Measurements from ENCODE around the gene DISP1. TPM values are rescaled to one million over a fixed set of nuclear protein-coding genes. Genes with fewer than 3 reads are reported as not detected.
A peak's percentile ranks its signal among the peaks of the same experiment; 100 is the strongest.

Gene DISP1
- total RNA-seq (2021) = 4.9 and 6.9 TPM in 2 replicates
- percentile 70 among the genes with signal in this experiment for Bru-seq, nascent RNA
- percentile 74 among the genes with signal in this experiment for BruChase-seq, experiment 1, labeled RNA remaining after a 2-hour chase
- BruChase-seq, experiment 2, labeled RNA remaining after a 6-hour chase = percentile 62 among the genes with signal in this experiment
- long read RNA-seq, partial matches to known transcripts = 2 of 8 reads
- long read RNA-seq, other reads (novel, unspliced or antisense) = 6 of 8 reads

- intact Hi-C loops (cut with micrococcal nuclease; ENCODE audit: unreplicated experiment) = no loop called here
- peak within 1 kb of the TSS; percentile 84 for H3K27ac ChIP-seq
- H3K27me3 ChIP-seq (ENCODE audit: insufficient read depth, low read depth) = no peaks in the 10 kb centered on the region
- no peaks in the 10 kb centered on the region for H3K9me2 ChIP-seq (ENCODE audit: insufficient read depth)
- BruUV-seq (replicated peaks) = TSS peak; percentile 52
- peak within 1 kb of the TSS; percentile 65 for H3K4me3 ChIP-seq
- TF ChIP-seq EZH2 (IDR thresholded peaks at IDR 0.05; ENCODE audit: low read depth) (no peak), CTCF (conservative IDR thresholded peaks at IDR 0.05) (no peak)
- H2AFZ ChIP-seq = peak within 1 kb of the TSS; percentile 99
- H3K79me2 ChIP-seq (ENCODE audit: low read depth) = peaks cover 36% of the 10 kb centered on the region
- H3K36me3 ChIP-seq (ENCODE audit: low read depth) = no peaks in the 10 kb centered on the region; the same call in 1 of the 2 replicates
- H3K4me2 ChIP-seq = peak within 1 kb of the TSS; percentile 87
- peaks cover 22% of the 10 kb centered on the region for H3F3A ChIP-seq (ENCODE audit: insufficient read depth, low read depth)
- POLR2A ChIA-PET (ENCODE audit: unreplicated experiment) = interaction anchor here (0.6 kb wide), 2 partner anchors 17 to 1175 kb away, joined by 5 to 6 read pairs; no protein-coding TSS in a partner anchor
- DNase-seq = peak; percentile 74 to 78
- H3K9me3 ChIP-seq (ENCODE audit: insufficient read depth, low read depth) = 0 out of 2 replicates have a peak, but pooled peaks cover 3% of the 10 kb centered on the region
- peaks cover 40% of the 10 kb centered on the region for H3K4me1 ChIP-seq (replicated peaks; ENCODE audit: insufficient read depth)
- CTCF ChIA-PET = no interaction called here
- H4K20me1 ChIP-seq (ENCODE audit: insufficient read depth) = no peaks in the 10 kb centered on the region
Measured at GRCh38 chr1:222814536-222815439, at the start of gene DISP1. DISP1 (plus strand) TSS chr1:222815039; CDS start chr1:222942824, 127,785 bp downstream.

GRCh38 chr1:222767152-222767571, 47.7 kb upstream of the DISP1 start:
- H3K4me2 ChIP-seq = no peak overlapping the region
- TF ChIP-seq EZH2 (IDR thresholded peaks at IDR 0.05; ENCODE audit: low read depth) (no peak), CTCF (conservative IDR thresholded peaks at IDR 0.05) (no peak)
- H3K27me3 ChIP-seq (ENCODE audit: insufficient read depth, low read depth) = peaks cover 31% of the 10 kb centered on the region
- POLR2A ChIA-PET (ENCODE audit: unreplicated experiment) = no interaction called here
- no peaks in the 10 kb centered on the region for H3K4me1 ChIP-seq (replicated peaks; ENCODE audit: insufficient read depth)
- H3K36me3 ChIP-seq (ENCODE audit: low read depth) = no peaks in the 10 kb centered on the region
- no TSS peak for BruUV-seq (replicated peaks)
- 0 out of 2 replicates have a peak, but pooled peaks cover 4% of the 10 kb centered on the region for H3K9me3 ChIP-seq (ENCODE audit: insufficient read depth, low read depth)
- no peaks in the 10 kb centered on the region for H3K79me2 ChIP-seq (ENCODE audit: low read depth)
- intact Hi-C loops (cut with micrococcal nuclease; ENCODE audit: unreplicated experiment) = no loop called here
- H3K4me3 ChIP-seq = no peak overlapping the region
- no peaks in the 10 kb centered on the region for H3K9me2 ChIP-seq (ENCODE audit: insufficient read depth)
- no peak for DNase-seq
- H2AFZ ChIP-seq = no peak overlapping the region
- no peaks in the 10 kb centered on the region for H4K20me1 ChIP-seq (ENCODE audit: insufficient read depth)
- H3F3A ChIP-seq (ENCODE audit: insufficient read depth, low read depth) = no peaks in the 10 kb centered on the region
- CTCF ChIA-PET = no interaction called here
- H3K27ac ChIP-seq = no peak overlapping the region

- no peaks in the 10 kb centered on the region for H4K20me1 ChIP-seq (ENCODE audit: insufficient read depth)
- no peaks in the 10 kb centered on the region for H3K4me1 ChIP-seq (replicated peaks; ENCODE audit: insufficient read depth)
- CTCF ChIA-PET = no interaction called here
- peaks cover 37% of the 10 kb centered on the region for H3K27me3 ChIP-seq (ENCODE audit: insufficient read depth, low read depth)
- no peaks in the 10 kb centered on the region for H3K36me3 ChIP-seq (ENCODE audit: low read depth)
- no peak overlapping the region for H3K4me3 ChIP-seq
- BruUV-seq (replicated peaks) = no TSS peak
- H3K27ac ChIP-seq = no peak overlapping the region
- no peaks in the 10 kb centered on the region for H3F3A ChIP-seq (ENCODE audit: insufficient read depth, low read depth)
- 0 out of 2 replicates have a peak, but pooled peaks cover 4% of the 10 kb centered on the region for H3K9me3 ChIP-seq (ENCODE audit: insufficient read depth, low read depth)
- no peak for TF ChIP-seq CTCF (conservative IDR thresholded peaks at IDR 0.05)
- no peak for DNase-seq
- H3K79me2 ChIP-seq (ENCODE audit: low read depth) = no peaks in the 10 kb centered on the region
- no peak overlapping the region for H3K4me2 ChIP-seq
- intact Hi-C loops (cut with micrococcal nuclease; ENCODE audit: unreplicated experiment) = no loop called here
- POLR2A ChIA-PET (ENCODE audit: unreplicated experiment) = no interaction called here
- no peak overlapping the region for H2AFZ ChIP-seq
- H3K9me2 ChIP-seq (ENCODE audit: insufficient read depth) = no peaks in the 10 kb centered on the region
Measured at GRCh38 chr1:222768592-222768991, 46.2 kb upstream of the DISP1 start.

Data from PC-9 (cell line).